SK-N-MC (cell line): Measurements from ENCODE around the gene MAP4K5.

Experiments
- EZH2 ChIP-seq: fragments of 200-600 bp; sonication (generic); IDR thresholded peaks from one replicate; pipeline ENCODE4 v1.6.1; 2017; ENCODE audit warnings: antibody characterized with exemption
- FOXP2 ChIP-seq: optimal IDR thresholded peaks from 2 replicates; pipeline ENCODE3; 2011; ENCODE audit warnings: mild to moderate bottlenecking, moderate library complexity; ENCODE audit not compliant: insufficient read depth; ENCODE audit errors: extremely low read length, control extremely low read depth
- POLR2AphosphoS5 ChIP-seq: IDR thresholded peaks from 2 replicates; pipeline ENCODE4 v1.6.1; 2012; ENCODE audit warnings: mild to moderate bottlenecking, low read depth, low read length, borderline replicate concordance

DNA sequence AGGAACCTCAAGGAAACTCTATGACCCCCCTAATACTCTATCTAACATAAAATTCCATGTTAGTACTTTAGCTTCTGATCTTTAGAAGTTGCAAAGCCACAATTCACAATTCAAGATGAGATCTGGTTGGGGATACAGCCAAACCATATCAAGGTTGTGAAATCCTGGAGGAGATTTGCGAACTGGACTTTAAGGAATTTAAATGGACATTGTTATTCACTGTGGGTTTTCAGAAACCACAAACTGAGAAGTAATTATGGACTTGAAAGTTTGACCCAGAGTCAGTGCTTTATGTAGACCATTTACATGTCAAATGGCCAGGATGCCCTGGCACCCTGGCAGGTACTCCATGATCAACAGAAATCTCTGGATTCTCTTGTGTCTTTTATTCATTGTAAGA, 121.4 kb downstream of the MAP4K5 start:
- TF ChIP-seq POLR2AphosphoS5 (no peak), EZH2 (no peak), FOXP2 (no peak)
